GM18867 (cell line): ENCODE results near the gene BCLAF1.

ENCODE experiments used
- ATAC-seq: cut with Tn5 transposase; IDR thresholded peaks from one replicate; pipeline ENCODE4 v1.9.1; 2021; ENCODE audit warnings: mild to moderate bottlenecking, moderate library complexity; ENCODE audit not compliant: unreplicated experiment

The BCLAF1 gene

GRCh38 chr6:136289579-136290409 is at the start of gene BCLAF1:
BCLAF1 (minus strand) TSS chr6:136289846; CDS start chr6:136279866, 9,980 bp downstream.
- ATAC-seq, result peak; percentile 89

GRCh38 chr6:136338486-136338885 is 48.8 kb upstream of the BCLAF1 start:
- no peak for ATAC-seq

- no peak for ATAC-seq
Measured at GRCh38 chr6:136337606-136338005, 48.0 kb upstream of the BCLAF1 start.

- ATAC-seq, result no peak
Measured at GRCh38 chr6:136337121-136337520, 47.5 kb upstream of the BCLAF1 start.

- ATAC-seq, result no peak
Measured at GRCh38 chr6:136335736-136336363, 46.2 kb upstream of the BCLAF1 start.

- no peak for ATAC-seq
Measured at GRCh38 chr6:136334853-136335252, 45.2 kb upstream of the BCLAF1 start.

GRCh38 chr6:136334465-136334846 is 44.8 kb upstream of the BCLAF1 start:
- ATAC-seq, result no peak

GRCh38 chr6:136333824-136334464 is 44.3 kb upstream of the BCLAF1 start:
- ATAC-seq, result no peak

- ATAC-seq, result no peak
Measured at GRCh38 chr6:136331461-136331860, 41.8 kb upstream of the BCLAF1 start.

- ATAC-seq, result no peak
Measured at GRCh38 chr6:136330634-136331033, 41.0 kb upstream of the BCLAF1 start.

- no peak for ATAC-seq
Measured at GRCh38 chr6:136326038-136326553, 36.5 kb upstream of the BCLAF1 start.

GRCh38 chr6:136324686-136325380 is 35.2 kb upstream of the BCLAF1 start:
- ATAC-seq, result no peak

- no peak for ATAC-seq
Measured at GRCh38 chr6:136323431-136324112, 33.9 kb upstream of the BCLAF1 start.

- ATAC-seq, result no peak
Measured at GRCh38 chr6:136319732-136320131, 30.1 kb upstream of the BCLAF1 start.

- no peak for ATAC-seq
Measured at GRCh38 chr6:136318676-136319075, 29.0 kb upstream of the BCLAF1 start.

GRCh38 chr6:136317971-136318370 is 28.3 kb upstream of the BCLAF1 start:
- no peak for ATAC-seq

GRCh38 chr6:136317021-136317694 is 27.5 kb upstream of the BCLAF1 start:
- ATAC-seq, result peak; percentile 80

GRCh38 chr6:136315594-136315993 is 25.9 kb upstream of the BCLAF1 start:
- ATAC-seq, result no peak

- ATAC-seq, result no peak
Measured at GRCh38 chr6:136312975-136313374, 23.3 kb upstream of the BCLAF1 start.

GRCh38 chr6:136309729-136310311 is 20.2 kb upstream of the BCLAF1 start:
- ATAC-seq, result no peak
